Kidney capillary endothelial cell (primary cell): Measurements from ENCODE around the gene ZFC3H1.
"Not testable (repeated sequence)": the region's sequence is repeated elsewhere in the genome, so short reads cannot be mapped to it uniquely, and the experiment has no call there.

ENCODE experiments used
- DNase-seq: peaks from one replicate; pipeline ENCODE4 v3.0.0-alpha.2; 2018; ENCODE audit warnings: low spot score

ZFC3H1 gene, protein sequence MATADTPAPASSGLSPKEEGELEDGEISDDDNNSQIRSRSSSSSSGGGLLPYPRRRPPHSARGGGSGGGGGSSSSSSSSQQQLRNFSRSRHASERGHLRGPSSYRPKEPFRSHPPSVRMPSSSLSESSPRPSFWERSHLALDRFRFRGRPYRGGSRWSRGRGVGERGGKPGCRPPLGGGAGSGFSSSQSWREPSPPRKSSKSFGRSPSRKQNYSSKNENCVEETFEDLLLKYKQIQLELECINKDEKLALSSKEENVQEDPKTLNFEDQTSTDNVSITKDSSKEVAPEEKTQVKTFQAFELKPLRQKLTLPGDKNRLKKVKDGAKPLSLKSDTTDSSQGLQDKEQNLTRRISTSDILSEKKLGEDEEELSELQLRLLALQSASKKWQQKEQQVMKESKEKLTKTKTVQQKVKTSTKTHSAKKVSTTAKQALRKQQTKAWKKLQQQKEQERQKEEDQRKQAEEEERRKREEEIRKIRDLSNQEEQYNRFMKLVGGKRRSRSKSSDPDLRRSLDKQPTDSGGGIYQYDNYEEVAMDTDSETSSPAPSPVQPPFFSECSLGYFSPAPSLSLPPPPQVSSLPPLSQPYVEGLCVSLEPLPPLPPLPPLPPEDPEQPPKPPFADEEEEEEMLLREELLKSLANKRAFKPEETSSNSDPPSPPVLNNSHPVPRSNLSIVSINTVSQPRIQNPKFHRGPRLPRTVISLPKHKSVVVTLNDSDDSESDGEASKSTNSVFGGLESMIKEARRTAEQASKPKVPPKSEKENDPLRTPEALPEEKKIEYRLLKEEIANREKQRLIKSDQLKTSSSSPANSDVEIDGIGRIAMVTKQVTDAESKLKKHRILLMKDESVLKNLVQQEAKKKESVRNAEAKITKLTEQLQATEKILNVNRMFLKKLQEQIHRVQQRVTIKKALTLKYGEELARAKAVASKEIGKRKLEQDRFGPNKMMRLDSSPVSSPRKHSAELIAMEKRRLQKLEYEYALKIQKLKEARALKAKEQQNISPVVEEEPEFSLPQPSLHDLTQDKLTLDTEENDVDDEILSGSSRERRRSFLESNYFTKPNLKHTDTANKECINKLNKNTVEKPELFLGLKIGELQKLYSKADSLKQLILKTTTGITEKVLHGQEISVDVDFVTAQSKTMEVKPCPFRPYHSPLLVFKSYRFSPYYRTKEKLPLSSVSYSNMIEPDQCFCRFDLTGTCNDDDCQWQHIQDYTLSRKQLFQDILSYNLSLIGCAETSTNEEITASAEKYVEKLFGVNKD (N-terminal part only)

DNA sequence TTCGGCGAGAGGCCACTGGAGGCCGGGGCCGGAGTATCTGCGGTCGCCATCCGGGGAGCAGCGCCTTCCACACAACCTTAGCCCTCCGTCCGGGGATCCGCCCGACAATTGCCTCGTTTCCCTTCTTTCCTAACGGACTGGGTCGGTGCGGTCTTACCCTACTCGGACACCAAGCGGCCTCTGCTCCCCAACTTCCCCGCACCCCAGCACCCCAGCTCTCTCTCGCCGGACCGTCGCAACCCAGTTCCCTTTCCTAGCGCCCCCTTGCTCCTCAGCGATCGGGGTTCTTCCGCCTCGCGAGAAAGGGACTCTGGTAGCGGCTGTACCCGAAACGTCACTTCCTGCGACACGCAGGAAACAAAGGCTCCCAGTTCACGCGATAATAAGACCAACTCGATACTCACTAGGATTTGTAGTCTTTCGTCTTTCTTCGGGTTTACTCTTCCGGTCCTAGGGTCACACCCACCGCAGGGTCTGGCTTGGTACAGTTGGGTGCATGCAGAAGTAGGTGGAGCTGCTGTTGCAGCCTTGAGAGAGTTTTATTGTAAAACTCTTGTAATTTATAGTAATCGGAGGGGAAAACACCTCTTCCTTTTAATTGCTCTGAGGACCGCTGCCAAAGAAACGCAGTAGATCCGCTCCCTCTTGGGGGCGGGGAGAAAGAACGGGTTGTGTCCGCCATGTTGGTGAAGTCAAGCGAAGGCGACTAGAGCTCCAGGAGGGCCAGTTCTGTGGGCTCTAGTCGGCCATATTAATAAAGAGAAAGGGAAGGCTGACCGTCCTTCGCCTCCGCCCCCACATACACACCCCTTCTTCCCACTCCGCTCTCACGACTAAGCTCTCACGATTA is at the start of gene ZFC3H1, which contains the start of gene THAP2:
Gene ZFC3H1 (minus strand): TSS at position 288 of the 850 bp plus-strand sequence. CDS start 238 bp downstream, at position 50.
Gene THAP2 (plus strand): TSS at position 741 of the 850 bp plus-strand sequence. CDS start 209 bp downstream, outside the sequence.
- DNase-seq, result peak; percentile 98

DNA sequence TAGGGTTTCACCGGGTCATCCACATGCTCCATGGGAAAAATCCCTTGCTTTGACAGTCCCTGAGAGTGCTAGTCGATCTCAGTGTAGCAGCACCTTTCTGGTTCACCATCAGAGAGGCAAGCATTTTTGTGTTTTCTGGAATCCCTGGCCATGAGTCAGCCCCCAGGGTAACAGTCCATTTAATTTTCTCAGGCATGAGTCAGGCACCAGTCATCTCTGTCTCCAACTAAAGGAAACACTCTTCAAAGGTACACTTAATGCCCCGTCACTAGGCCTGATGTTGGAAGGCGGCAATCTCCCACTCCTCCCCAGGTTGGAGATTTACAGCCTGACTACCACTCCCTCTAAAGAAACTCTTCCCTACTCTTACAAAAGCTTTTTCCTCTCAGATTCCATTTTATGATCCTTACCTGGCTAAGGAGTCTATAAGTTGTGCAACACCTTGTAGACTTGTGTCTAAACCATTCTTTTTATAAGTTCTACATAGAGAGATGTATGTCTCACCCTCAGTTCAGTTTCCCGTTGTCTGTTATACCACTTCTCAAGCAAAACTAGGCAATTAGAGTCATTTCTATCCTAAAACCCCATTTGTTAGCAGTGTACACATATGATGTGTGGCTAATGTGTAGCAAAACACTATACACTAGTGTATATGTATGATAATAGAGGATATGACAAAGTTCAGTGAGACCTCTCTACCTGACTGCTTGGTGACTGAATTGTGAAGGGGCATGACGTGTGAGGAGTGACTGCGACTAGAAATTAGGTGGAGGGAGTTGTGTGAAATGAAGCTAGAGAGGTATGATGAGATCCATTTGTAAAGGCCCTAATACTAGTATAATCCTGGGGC is 46.9 kb upstream of the ZFC3H1 start:
- peak; percentile 72 for DNase-seq

DNA sequence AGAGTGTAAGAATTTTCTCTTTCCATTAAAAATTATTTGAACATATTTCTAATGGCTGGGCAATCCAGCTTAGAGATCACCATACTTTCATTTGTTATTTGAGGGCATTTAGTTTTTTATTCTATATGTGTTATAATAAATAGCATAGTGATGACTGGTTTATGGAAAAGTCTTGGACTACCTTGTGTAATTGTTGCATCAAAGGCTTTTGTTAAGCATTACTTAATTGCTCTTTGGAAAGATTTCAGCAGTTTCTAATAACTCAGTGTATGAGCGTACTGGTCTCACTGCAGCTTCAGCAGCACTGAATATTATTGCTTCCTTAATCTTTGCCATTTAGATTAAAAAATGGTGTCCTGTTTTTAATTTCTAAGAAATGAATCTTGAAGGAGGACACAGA is 45.0 kb upstream of the ZFC3H1 start:
- DNase-seq, result no peak

DNA sequence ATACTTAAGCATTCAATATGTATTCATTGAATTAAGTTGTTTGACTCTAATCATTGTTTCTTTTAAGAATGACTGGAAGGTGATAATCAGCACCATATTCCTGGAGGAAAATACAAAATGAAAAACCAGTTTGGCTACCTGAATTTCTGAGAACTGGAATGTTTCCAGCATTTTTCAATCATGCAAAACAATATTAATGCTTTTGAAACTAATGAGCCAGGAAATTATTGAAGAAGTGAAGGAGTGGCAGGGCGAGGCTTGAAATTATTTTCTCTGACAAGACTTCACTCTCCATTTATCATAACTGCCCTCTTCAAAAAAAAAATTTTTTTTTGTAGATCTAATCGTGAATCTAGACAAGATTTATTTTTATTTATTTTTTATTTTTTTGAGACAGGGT is 41.3 kb upstream of the ZFC3H1 start:
- DNase-seq, result no peak

DNA sequence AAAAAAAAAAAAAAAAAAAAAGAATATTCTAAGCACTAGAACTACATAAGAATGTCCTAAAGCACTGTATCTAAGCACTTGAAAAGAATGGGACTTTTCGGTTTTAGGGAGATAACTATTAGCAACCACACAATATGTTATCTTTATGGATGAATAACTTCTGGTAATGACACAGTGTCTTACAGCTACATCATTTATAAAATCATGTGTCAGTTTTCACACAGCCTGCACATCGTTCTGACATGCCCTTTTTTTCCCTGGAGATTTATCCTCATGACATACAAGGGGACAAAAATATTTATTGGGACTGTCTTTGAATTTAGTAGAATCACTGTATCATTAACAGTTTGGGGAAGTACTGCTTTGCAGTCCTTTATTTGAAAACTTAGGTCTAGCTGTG is 39.6 kb upstream of the ZFC3H1 start:
- no peak for DNase-seq

DNA sequence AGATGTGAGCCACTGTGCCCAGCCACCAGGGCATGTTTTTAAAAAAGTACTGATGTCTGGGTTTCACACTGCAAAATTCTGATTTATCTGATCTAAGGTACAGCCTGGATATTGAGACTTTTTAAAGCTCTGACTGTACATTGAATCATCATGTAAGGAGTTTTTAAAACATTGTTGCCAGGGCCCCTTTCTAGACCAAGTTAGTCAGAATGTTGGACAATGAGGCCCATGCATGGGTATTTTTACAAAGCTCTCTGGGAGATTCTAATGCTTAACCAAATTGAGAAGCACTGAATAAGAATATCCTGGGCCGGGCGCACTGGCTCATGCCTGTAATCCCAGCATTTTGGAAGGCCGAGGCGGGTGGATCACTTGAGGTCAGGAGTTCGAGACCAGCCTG is 38.9 kb upstream of the ZFC3H1 start:
- DNase-seq, result no peak

DNA sequence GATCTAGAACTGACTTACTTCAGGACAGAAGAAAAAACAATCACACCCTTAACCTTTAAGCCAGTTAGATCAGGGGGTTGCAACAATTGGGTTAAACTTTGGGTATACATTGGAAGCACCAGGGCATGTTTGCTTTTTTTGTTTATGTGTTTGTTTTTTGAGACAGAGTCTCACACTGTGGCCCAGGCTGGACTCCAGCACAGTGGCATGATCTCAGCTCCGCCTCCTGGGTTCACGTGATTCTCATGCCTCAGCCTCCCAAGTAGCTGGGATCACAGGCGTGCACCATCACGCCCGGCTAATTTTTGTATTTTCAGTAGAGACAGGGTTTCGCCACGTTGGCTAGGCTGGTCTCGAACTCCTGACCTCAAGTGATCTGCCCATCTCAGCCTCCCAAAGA is 38.5 kb upstream of the ZFC3H1 start:
- DNase-seq, result not testable (repeated sequence)

DNA sequence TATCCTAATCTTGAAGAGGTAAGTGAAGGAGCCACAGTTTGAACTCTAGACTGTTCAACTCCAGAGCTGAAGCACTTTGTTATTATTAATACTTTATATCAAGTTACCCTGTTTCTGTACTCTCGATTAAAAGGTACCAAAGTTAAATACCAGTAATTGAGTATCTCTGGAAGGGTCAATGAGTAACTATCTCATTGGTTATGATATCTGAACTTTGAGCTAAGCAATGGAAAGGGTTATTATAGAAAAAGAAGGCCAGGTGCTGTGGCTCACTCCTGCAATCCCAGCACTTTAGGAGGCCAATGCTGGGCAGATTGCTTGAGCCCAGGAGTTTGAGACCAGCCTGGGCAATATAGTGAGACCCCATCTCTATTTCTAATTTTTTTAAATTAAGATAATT is 32.1 kb upstream of the ZFC3H1 start:
- no peak for DNase-seq

DNA sequence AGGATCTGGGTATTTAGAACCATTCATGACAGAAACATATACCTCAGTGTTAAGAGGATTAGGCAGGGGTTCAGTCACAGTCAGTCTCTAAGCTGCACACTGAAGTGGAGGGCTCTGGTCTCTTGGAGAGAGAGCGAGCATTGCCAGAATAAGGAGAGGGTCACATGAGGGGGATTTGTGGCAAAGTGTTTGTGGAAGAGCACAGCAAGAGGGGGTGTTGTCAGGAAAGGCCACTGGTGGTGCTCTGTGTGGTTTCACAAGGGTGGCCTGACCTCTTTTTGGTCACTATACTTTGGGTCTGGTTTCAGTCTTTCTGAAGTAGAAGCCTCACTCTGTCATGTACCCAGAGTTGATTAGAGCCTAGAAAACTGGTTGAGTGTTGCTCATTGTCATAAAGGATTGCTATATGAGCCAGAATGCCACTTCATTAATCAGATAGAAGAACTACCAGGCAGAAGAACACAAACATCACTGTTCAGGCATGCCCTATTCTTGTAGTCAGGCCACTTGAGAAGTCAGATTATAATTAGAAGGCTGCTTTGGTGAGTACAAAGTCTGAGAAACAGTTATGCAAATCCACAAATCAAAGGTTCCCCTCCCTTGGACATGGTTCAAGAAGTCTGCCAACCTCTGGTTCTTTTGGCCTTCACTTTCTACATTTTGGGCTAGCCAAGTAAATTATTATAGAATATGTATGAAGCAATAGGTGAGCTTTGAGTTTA is 30.6 kb upstream of the ZFC3H1 start:
- DNase-seq, result no peak

DNA sequence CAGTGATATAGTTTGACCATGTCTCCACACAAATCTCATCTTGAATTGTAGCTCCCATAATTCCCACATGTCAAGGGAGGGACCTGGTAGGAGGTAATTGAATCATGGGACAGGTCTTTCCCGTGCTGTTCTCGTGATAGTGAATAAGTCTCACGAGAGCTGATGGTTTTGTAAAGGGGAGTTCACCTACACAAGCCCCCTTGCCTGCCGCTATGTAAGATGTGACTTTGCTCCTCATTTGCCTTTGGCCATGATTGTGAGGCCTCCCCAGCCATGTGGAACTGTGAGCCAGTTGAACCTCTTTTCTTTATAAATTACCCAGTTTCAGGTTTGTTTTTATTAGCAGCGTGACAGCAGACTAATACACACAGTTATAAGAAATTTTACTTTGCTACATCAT is 30.0 kb upstream of the ZFC3H1 start:
- not testable (repeated sequence) for DNase-seq

DNA sequence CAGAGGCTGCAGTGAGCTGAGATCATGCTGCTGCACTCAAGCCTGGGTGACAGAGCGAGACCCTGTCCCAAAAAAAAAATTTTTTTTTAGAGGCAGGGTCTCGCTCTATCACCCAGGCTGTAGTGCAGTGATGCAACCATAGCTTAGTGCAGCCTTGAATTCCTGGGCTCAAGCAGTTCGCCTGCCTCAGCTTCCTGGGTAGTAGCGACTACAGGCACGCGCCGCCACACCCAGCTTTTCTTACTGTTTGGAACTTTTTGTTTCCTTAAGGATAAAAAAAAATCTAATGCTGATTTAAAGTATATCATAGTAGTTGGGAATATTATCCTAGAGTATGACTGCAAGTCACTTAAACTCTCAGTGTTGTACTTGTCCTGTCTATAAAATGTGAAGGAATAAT is 29.5 kb upstream of the ZFC3H1 start:
- no peak for DNase-seq

DNA sequence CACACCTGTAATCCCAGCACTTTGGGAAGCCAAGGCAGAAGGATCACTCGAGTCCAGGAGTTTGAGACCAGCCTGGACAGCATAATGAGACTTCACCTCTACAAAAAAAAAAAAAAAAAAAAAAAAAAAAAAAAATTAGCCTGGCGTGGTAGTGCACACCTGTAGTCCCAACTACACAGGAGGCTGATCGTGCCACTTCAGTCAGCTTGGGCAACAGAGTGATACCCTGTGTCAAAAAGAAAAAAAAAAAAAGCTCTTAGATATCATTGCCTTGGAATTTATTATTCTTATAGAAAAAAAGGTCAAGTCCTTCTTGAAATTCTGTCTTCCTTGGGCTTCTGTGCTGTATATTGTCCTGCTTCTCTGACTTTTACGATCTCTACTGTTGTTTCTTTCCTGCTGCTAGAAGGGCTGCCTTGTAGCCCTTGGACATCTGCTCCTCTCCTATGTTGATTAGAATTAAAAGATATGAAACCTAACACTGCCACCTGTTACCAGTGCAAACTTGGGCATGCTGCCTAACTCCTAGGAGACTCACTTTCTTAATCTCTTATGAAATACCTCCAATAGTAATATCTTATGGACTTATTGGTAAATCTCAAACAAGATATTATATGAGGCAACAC is 28.0 kb upstream of the ZFC3H1 start:
- DNase-seq, result no peak

DNA sequence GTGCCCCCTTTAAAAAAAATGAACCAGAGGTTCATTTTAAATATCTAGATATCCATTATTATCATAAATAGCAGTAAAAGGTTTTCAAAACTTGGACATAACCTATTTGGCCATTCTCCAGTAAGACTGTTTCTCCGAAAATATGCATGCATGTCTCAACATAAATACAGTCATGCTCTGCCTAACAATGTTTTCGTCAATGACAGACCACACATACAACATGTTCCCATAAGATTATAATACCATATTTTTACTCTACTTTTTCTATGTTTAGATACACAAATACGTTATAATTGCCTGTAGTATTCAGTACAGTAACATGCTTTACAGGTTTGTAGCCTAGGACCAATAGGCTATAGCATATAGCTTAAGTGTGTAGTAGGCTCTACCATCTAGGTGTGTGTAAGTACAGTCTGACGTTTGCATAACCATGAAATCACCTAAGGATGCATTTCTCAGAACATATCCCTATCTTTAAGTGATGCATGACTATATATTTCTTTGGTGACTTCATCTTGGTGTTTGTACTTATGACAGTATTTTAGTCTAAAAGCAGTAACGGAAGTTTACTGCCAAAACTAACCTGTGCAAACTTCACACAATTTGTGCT is 25.4 kb upstream of the ZFC3H1 start:
- DNase-seq, result no peak

DNA sequence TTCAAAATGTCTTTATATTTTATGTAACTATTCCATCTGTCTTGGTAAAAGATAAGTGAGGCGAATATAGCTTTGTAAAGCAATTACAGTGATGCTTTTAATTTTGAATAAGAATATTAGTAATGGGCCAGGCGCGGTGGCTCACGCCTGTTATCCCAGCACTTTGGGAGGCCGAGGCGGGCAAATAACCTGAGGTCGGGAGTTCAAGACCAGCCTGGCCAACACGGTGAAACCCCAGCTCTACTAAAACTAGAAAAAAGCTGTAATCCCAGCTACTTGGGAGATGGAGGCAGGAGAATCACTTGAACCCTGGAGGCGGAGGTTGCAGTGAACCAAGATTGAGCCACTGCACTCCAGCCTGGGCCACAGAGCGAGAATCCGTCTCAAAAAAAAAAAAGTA is 23.5 kb upstream of the ZFC3H1 start:
- DNase-seq, result not testable (repeated sequence)

DNA sequence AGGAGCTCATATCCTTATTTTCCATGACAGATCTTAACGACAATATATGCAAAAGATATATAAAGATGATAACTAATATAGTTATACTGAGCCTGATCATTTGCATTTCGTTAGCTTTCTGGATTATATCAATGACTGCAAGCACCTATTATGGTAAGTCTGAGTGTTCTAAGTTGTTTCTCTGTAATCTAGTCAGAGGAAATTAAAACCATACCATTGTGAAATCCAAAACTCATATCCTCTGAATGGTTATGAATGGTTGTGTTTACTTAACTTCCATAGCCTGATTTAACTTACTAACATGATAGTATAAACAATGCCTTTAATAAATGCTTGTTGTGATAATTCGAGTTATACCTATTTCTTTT is 23.0 kb upstream of the ZFC3H1 start:
- no peak for DNase-seq

DNA sequence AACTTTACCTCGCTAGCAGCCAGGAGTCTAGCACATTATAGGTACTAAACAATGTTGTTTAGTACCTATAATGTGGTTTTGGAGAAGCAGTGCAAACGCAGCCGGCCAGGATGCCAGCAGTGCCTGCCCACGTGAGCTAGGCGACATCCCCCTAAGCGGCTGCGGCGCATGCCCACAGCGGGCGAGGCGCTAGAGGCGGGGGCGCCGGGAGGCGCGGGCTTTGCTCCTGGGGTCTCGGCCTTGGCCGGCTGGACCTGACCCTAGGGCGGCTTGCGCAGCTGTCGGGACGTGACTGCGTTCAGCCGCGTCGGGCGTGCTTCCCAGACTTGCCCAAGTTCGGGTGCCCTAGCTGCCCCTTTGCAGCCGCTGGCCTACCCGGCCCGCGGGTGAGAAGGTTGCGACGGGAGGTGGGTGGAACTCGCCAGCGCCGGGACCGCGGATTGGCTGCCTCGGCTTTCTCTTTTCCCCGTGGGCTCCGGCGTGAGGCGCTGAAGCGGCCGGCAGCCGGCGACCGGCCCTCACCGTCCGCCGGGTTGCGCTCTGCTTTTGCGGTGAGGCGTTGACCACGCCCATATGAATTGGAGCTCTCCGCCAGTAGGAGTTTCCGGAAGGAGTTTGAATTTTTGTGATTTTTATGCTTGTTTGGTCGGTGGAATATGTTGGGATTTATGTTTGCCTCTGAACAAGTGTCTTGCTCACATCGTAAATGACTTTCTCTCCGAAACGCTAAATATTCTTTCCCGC is 22.4 kb upstream of the ZFC3H1 start, which contains the start of gene TMEM19:
Gene TMEM19 (plus strand): TSS at position 169 of the 744 bp plus-strand sequence. CDS start 599 bp downstream, outside the sequence.
- DNase-seq, result peak; percentile 88

DNA sequence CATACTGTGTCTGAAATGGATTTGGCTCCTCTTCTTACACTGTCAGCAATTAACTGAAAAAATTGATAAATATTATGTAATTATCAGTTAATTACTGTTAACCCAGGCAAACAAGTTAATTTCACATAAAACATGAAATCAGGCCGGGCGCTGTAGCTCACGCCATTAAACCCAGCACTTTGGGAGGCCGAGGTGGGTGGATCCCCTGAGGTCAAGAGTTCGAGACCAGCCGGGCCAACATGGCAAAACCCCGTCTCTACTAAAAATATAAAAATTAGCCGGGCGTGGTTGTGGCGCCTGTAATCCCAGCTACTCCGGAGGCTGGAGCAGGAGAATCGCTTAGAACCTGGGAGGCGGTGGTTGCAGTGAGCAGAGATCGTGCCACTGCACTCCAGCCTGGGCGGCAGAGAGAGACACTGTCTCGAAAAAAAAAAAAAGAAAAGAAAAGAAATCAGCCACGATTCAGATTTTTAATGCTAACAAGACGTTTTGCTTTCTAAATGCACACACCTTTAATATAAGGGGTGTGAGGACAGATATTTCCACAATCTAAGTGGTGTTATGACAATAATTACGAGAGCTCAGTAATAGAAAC is 21.8 kb upstream of the ZFC3H1 start:
- no peak for DNase-seq
